Mammary epithelial cell (primary cell): Measurements from ENCODE around the gene PPP1R26.

Experiments used
- EZH2 ChIP-seq: IDR thresholded peaks from 2 replicates; pipeline ENCODE4 v1.6.1; 2012; ENCODE audit warnings: low read length, inconsistent platforms, borderline replicate concordance
- TF ChIP-seq, protein P1 (sequence below), 2 donors: IDR thresholded peaks in 1 of 2; conservative IDR thresholded peaks in 1 of 2; 2 replicates each; pipeline ENCODE4 v1.5.1; 2011 to 2012; ENCODE audit warnings: inconsistent platforms in 2 of 2, low read length in 2 of 2, mild to moderate bottlenecking in 2 of 2, control low read depth in 1 of 2, low read depth in 1 of 2; ENCODE audit not compliant: insufficient read depth in 1 of 2; ENCODE audit errors: extremely low read depth in 1 of 2

DNA sequence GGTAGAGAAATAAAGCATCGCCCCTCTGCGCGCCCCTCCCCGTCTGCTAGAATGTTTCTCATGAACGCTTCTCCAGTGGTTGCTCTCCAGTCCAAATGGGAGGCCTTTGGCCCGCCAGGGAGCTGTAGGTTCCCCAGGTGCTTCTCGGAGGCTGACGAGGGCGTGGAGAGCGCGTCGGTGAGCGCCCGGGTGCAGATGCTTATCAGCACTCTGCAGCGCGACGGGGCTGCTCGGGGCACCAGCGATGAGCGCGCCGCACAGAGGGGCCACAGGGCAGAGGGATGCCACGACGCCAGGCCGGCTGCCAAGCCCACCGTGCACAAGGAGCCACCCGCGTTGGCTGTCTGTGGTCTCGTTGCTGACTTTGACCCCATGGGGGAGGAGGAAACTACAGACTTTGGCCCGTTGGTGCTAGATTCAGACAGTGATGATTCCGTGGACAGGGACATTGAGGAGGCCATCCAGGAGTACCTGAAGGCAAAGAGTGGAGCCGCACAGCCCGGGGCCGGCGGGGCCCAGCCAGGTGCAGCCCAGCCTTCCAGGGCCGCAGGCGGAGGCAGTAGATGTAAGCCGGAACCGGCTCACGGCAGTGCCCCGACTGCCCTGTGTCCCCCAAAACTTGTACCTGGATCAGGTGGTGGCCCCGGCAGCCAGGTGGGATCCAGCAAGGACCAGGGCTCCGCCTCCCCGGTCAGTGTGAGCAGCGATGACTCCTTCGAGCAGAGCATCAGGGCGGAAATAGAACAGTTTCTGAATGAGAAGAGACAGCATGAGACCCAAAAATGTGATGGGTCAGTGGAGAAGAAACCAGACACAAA, 5.1 kb downstream of the PPP1R26 start:
- TF ChIP-seq, protein P1, sequence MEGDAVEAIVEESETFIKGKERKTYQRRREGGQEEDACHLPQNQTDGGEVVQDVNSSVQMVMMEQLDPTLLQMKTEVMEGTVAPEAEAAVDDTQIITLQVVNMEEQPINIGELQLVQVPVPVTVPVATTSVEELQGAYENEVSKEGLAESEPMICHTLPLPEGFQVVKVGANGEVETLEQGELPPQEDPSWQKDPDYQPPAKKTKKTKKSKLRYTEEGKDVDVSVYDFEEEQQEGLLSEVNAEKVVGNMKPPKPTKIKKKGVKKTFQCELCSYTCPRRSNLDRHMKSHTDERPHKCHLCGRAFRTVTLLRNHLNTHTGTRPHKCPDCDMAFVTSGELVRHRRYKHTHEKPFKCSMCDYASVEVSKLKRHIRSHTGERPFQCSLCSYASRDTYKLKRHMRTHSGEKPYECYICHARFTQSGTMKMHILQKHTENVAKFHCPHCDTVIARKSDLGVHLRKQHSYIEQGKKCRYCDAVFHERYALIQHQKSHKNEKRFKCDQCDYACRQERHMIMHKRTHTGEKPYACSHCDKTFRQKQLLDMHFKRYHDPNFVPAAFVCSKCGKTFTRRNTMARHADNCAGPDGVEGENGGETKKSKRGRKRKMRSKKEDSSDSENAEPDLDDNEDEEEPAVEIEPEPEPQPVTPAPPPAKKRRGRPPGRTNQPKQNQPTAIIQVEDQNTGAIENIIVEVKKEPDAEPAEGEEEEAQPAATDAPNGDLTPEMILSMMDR (conservative IDR thresholded peaks at IDR 0.05 in 1 of 2, IDR thresholded peaks at IDR 0.05 in 1 of 2; ENCODE audit: extremely low read depth in 1 of 2, insufficient read depth in 1 of 2, low read depth in 1 of 2, low read length in 2 of 2) = no peak
- TF ChIP-seq EZH2 = no peak
